Measurements from ENCODE around the gene ASPN.

GRCh38 chr9:92408747-92409478 lies 73.4 kb downstream of the ASPN start:
- TF ChIP-seq, protein P1, sequence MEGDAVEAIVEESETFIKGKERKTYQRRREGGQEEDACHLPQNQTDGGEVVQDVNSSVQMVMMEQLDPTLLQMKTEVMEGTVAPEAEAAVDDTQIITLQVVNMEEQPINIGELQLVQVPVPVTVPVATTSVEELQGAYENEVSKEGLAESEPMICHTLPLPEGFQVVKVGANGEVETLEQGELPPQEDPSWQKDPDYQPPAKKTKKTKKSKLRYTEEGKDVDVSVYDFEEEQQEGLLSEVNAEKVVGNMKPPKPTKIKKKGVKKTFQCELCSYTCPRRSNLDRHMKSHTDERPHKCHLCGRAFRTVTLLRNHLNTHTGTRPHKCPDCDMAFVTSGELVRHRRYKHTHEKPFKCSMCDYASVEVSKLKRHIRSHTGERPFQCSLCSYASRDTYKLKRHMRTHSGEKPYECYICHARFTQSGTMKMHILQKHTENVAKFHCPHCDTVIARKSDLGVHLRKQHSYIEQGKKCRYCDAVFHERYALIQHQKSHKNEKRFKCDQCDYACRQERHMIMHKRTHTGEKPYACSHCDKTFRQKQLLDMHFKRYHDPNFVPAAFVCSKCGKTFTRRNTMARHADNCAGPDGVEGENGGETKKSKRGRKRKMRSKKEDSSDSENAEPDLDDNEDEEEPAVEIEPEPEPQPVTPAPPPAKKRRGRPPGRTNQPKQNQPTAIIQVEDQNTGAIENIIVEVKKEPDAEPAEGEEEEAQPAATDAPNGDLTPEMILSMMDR (IDR thresholded peaks at IDR 0.05) = no peak
- no peak for TF ChIP-seq POLR2A (IDR thresholded peaks at IDR 0.05)

All from testis (tissue), 2 donors.